Mesodermal cell (in vitro differentiated cells): ENCODE data around the gene DAAM1.

ENCODE experiments used
- H3K27ac ChIP-seq: 2 replicates; pipeline ENCODE4 v1.7.0; 2013; ENCODE audit warnings: mild to moderate bottlenecking, low read depth, low read length, moderate library complexity; ENCODE audit not compliant: severe bottlenecking
- H3K36me3 ChIP-seq: 2 replicates; pipeline ENCODE4 v1.7.1; 2013; ENCODE audit warnings: mild to moderate bottlenecking, low read length, moderate library complexity; ENCODE audit not compliant: control insufficient read depth, insufficient read depth
- H3K4me1 ChIP-seq: one replicate; pipeline ENCODE4 v1.7.1; 2013; ENCODE audit warnings: mild to moderate bottlenecking, low read length; ENCODE audit not compliant: insufficient read depth, control insufficient read depth, poor library complexity, severe bottlenecking
- H3K4me3 ChIP-seq: 2 replicates; pipeline ENCODE4 v1.7.0; 2013; ENCODE audit warnings: low read length, control low read depth, mild to moderate bottlenecking; ENCODE audit not compliant: insufficient read depth, poor library complexity, severe bottlenecking; ENCODE audit errors: extremely low read depth
- H3K9me3 ChIP-seq: 2 replicates; pipeline ENCODE4 v1.7.1; 2013; ENCODE audit warnings: mild to moderate bottlenecking, low read length, moderate library complexity; ENCODE audit not compliant: control insufficient read depth
- WGBS, 2 experiments: methylation state at CpG; one replicate each; pipeline ENCODE4 v1.1.5; 2013; ENCODE audit warnings: missing lambda C conversion rate in 2 of 2; ENCODE audit not compliant: insufficient coverage in 2 of 2; 5-methylcytosine and 5-hydroxymethylcytosine counted together

The DAAM1 gene

DNA sequence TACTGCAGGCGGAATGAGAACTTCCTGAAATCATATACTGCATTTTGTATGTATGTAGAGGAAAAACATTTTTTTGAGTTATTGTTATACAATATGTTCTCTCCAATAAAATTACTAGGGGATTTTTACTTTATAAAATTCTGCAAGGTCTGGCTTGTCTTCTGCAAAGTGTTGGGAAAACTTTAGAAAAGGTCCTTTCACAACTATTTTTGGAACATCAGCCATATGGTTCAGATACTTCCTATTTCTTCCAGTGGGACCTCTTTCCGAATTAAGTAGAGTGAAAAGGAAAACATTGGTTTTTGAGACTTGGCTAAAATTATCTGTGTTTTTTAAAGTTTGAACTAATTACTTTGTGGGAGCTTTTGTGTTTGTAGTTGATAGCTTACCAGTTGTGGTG lies 52.7 kb downstream of the DAAM1 start:
- Histone ChIP-seq H3K36me3 (peaks cover 6% of the 10 kb centered on the region), H3K9me3 (no peaks in the 10 kb centered on the region), H3K4me1 (peaks cover 5% of the 10 kb centered on the region), H3K4me3 (no peak overlapping the region), H3K27ac (no peak overlapping the region)
- WGBS, 2 experiments = 100% methylated on average over 1 of the region's 2 CpGs; no CpG with 5 or more reads in 1 of the 2 experiments

DNA sequence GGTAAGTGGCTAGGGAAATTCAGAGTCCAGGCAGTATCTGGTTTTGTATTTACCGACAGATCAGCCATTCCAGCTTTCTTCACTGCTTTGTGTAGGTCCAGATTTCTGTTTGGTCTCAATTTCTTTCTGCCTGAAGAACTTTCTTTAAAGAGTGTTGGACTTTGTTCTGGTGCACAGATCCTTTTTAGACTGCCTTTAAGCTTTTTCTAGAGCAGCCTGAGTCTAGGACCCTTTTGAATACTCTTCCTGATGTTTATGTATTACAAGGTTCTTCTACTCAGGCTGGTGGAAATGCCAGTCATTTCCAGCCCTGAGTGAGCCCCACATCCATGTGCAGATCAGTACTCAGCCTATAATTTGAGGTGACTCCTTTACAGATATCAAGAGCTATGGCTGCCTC lies 54.7 kb downstream of the DAAM1 start:
- 89% methylated on average over 1 of the region's 1 CpG; no CpG with 5 or more reads in 1 of the 2 experiments for WGBS, 2 experiments
- Histone ChIP-seq H3K4me1 (no peaks in the 10 kb centered on the region), H3K36me3 (peaks cover 6% of the 10 kb centered on the region), H3K9me3 (no peaks in the 10 kb centered on the region), H3K4me3 (no peak overlapping the region), H3K27ac (no peak overlapping the region)

GRCh38 chr14:59244581-59244980 lies 56.1 kb downstream of the DAAM1 start:
- peaks cover 6% of the 10 kb centered on the region for H3K36me3 ChIP-seq
- no peaks in the 10 kb centered on the region for H3K4me1 ChIP-seq
- no peak overlapping the region for H3K27ac ChIP-seq
- H3K9me3 ChIP-seq = no peaks in the 10 kb centered on the region
- WGBS, 2 experiments = 90 to 100% methylated on average over 2 of the region's 2 CpGs
- H3K4me3 ChIP-seq = no peak overlapping the region

DNA sequence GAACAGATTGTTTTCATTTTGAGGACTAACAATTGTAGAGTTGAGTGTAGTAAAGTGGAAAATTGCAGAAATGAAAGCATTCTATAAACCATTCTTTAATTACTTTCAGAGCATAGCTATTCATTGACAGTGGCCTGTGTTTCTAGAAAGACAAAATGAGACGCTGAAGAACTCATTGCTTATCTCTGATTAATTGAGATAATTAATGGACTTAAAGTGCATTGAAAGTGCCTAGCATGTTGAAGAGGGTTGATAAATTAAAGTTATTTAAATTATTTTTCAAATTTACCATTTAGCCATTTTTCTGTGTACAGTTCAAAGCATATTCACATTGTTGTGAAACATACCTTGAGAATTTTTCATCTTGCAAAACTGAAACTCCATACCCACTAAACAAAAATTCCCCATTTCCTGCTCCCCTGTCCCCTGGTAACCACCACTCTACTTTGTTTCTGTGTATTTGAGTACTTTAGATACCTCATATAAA lies 57.4 kb downstream of the DAAM1 start:
- whole genome bisulfite sequencing, 2 experiments = no CpG with 5 or more reads among the region's 1 CpG
- peaks cover 6% of the 10 kb centered on the region for H3K36me3 ChIP-seq
- no peaks in the 10 kb centered on the region for H3K9me3 ChIP-seq
- H3K27ac ChIP-seq = no peak overlapping the region
- no peaks in the 10 kb centered on the region for H3K4me1 ChIP-seq
- no peak overlapping the region for H3K4me3 ChIP-seq

- WGBS, 2 experiments = 80 to 100% methylated on average over 1 to 2 of the region's 3 CpGs
- no peak overlapping the region for H3K27ac ChIP-seq
- H3K36me3 ChIP-seq = peaks cover 6% of the 10 kb centered on the region
- no peaks in the 10 kb centered on the region for H3K4me1 ChIP-seq
- H3K9me3 ChIP-seq = no peaks in the 10 kb centered on the region
- no peak overlapping the region for H3K4me3 ChIP-seq
Measured at GRCh38 chr14:59246566-59246965, 58.1 kb downstream of the DAAM1 start.

GRCh38 chr14:59247801-59248584 lies 59.5 kb downstream of the DAAM1 start:
- H3K4me1 ChIP-seq = no peaks in the 10 kb centered on the region
- H3K4me3 ChIP-seq = no peak overlapping the region
- H3K27ac ChIP-seq = no peak overlapping the region
- H3K9me3 ChIP-seq = no peaks in the 10 kb centered on the region
- peaks cover 6% of the 10 kb centered on the region for H3K36me3 ChIP-seq
- no CpG with 5 or more reads among the region's 3 CpGs for WGBS, 2 experiments

DNA sequence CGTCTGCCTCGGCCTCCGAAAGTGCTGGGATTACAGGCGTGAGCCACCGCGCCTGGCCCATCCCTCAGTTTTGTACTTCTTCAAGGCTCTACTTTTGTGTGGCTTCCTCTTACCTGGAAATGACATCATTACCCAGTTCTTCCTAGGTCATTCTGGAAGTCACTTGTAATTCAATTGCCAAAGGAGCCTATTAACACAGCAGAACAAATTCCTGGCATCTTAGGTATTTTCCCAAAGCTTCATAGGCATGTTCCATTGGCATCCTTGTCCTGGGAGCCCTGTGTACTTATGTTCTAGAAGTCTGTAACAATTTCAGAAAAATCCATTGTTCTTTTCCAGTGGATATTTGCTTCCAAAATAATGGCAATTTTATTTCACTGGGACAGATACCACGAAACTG lies 60.6 kb downstream of the DAAM1 start:
- H3K4me3 ChIP-seq = no peak overlapping the region
- H3K36me3 ChIP-seq = peaks cover 2% of the 10 kb centered on the region
- no peaks in the 10 kb centered on the region for H3K9me3 ChIP-seq
- no peaks in the 10 kb centered on the region for H3K4me1 ChIP-seq
- 89 to 94% methylated on average over 6 to 7 of the region's 7 CpGs for WGBS, 2 experiments
- no peak overlapping the region for H3K27ac ChIP-seq

DNA sequence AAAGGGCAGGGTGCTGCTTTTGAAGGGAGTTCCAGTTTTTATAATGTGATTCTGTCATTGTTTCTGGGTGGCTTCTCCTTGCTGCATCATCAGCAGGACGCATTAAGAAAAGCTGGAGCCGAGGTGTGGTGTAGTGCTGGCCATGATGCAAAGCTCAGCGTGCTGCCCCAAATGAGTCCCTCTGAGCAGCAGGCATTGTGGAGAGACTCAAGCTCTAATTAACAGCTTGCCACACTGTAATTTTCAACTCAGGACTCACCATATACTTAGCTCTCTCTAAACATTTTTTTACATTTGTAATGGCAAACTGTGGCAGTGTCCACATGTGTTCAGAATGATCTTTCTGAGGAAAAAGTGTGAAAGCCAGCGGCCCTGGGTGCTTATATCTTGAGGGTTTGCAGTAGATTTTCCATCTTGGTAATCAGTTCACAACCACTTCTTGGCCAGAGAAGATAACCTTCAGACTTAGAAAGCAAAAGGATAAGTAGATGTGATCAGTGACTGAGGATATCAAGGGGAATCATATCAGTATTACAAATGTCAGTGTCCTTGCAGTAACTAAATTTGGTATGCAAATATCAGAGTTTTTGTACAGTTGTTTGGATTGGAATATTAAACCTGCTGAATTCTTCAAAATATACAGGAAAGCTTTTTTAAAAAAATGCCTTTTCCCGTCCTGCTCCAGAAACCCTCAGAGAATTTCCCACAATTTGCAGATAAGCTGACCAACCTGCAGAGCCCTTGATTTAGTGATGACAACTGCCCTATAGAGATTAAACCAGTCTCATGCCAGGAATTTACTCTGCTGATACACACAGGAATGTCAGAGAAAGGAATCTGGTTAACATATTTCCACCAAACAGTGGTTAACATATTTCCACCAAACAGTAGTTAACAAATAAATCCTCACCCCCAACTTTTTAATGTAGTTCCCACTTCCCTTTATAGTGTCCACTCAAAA lies 63.6 kb downstream of the DAAM1 start:
- Histone ChIP-seq H3K36me3 (no peaks in the 10 kb centered on the region), H3K9me3 (no peaks in the 10 kb centered on the region), H3K4me3 (no peak overlapping the region), H3K27ac (peak overlapping the region; percentile 78), H3K4me1 (peaks cover 9% of the 10 kb centered on the region)
- WGBS, 2 experiments = 75 to 93% methylated on average over 3 to 4 of the region's 5 CpGs

DNA sequence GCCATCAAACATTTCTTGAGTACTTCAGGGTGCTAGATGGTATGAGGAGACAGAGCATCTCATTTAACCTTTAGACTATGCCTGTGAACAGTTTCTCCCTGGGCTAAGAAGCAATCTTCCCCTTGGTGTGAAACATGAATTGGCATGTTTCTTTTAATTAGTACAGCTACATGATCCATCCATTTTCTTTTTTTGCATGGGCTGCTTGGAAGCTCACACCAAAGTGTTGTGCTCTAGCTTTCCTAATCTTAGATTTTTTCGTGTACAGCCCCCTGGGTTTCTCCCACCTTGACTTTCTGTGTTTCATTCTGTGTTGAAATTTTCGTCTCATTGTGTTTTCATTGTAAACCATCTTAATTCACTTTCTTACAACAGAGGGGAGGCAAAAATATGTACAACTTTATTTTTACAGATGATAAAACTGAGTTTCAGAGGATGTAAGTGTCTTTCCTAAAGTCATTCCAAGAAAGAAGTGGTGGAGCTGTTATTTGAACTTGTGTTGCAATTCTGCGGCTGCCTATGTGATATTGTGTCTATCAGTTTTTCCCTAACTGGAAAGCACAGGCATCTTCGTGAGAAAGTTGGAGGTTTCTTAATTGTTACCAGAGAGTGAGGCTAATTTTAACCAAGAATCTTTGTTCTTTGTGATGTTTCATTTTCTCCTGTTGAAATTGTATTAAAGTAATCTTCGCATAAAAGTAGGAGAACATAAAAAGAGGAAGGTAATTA lies 64.5 kb downstream of the DAAM1 start:
- Histone ChIP-seq H3K9me3 (no peaks in the 10 kb centered on the region), H3K36me3 (no peaks in the 10 kb centered on the region), H3K4me3 (no peak overlapping the region), H3K27ac (peak overlapping the region; percentile 78), H3K4me1 (peaks cover 9% of the 10 kb centered on the region)
- WGBS, 2 experiments = 70 to 87% methylated on average over 2 to 3 of the region's 5 CpGs

- H3K4me3 ChIP-seq = no peak overlapping the region
- H3K27ac ChIP-seq = no peak overlapping the region
- no peaks in the 10 kb centered on the region for H3K9me3 ChIP-seq
Measured at GRCh38 chr14:59253527-59253926, 65.1 kb downstream of the DAAM1 start.

More at GRCh38 chr14:59253527-59253926, 65.1 kb downstream of the DAAM1 start:
- Histone ChIP-seq H3K36me3 (no peaks in the 10 kb centered on the region), H3K4me1 (peaks cover 9% of the 10 kb centered on the region)
